ENCODE data around the gene RIT2. TPM values are rescaled to one million over a fixed set of nuclear protein-coding genes. Genes with fewer than 3 reads are reported as not detected.

RIT2 gene
- total RNA-seq, 1 experiment from 2014 or later = 1.5 TPM

DNA sequence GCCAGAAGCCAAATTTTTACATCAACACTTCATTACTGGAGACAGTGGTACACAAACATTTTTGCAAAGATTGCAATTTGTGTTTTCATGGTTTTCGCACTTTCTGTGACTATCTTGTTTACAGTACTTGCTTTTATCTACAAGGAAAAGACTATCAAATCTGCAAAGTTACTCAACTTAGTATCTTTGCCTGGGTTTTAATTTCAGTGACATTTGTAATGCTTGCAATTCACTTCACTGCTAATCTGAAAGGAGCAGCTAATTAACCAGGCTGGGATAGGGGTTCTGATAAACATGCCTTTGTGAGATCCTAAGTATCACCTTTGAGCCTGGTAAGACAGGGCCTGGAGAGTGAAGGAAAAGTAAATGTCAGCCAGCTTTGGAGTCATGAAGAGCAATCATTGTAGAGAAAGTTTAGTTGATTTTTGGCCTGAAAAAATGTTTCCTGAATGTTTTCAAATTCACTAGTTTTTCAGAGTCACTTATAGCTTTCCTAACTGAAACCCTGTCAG, 194.2 kb downstream of the RIT2 start:
- H3K27me3 Mint-ChIP-seq (ENCODE audit: low read depth) = no peaks in the 10 kb centered on the region
- peak; percentile 74 for ATAC-seq
- DNase-seq (ENCODE audit: low spot score) = no peak
- no peaks in the 10 kb centered on the region for H3K9me3 Mint-ChIP-seq
- no peak overlapping the region for H3K4me3 Mint-ChIP-seq
- H3K4me1 Mint-ChIP-seq = peaks cover 18% of the 10 kb centered on the region
- CTCF ChIA-PET = no interaction called here
- TF ChIP-seq MXD4 (CRISPR knock-in tag; IDR thresholded peaks at IDR 0.05; ENCODE audit: borderline replicate concordance) (no peak), OVOL2 (CRISPR knock-in tag; IDR thresholded peaks at IDR 0.05; ENCODE audit: borderline replicate concordance) (no peak), ZNF219 (CRISPR knock-in tag; IDR thresholded peaks at IDR 0.05; ENCODE audit: borderline replicate concordance) (no peak), TCF7 (CRISPR knock-in tag; IDR thresholded peaks at IDR 0.05; ENCODE audit: low read depth) (no peak), ZNF671 (CRISPR knock-in tag; IDR thresholded peaks at IDR 0.05) (no peak), PRRX2 (CRISPR knock-in tag; IDR thresholded peaks at IDR 0.05) (no peak), NR1H2 (CRISPR knock-in tag; IDR thresholded peaks at IDR 0.05) (no peak), TP53 (CRISPR knock-in tag; IDR thresholded peaks at IDR 0.05) (no peak)
- TF ChIP-seq, protein P1, sequence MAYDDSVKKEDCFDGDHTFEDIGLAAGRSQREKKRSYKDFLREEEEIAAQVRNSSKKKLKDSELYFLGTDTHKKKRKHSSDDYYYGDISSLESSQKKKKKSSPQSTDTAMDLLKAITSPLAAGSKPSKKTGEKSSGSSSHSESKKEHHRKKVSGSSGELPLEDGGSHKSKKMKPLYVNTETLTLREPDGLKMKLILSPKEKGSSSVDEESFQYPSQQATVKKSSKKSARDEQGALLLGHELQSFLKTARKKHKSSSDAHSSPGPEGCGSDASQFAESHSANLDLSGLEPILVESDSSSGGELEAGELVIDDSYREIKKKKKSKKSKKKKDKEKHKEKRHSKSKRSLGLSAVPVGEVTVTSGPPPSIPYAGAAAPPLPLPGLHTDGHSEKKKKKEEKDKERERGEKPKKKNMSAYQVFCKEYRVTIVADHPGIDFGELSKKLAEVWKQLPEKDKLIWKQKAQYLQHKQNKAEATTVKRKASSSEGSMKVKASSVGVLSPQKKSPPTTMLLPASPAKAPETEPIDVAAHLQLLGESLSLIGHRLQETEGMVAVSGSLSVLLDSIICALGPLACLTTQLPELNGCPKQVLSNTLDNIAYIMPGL (CRISPR knock-in tag; IDR thresholded peaks at IDR 0.05) = no peak
- TF ChIP-seq, protein P2, sequence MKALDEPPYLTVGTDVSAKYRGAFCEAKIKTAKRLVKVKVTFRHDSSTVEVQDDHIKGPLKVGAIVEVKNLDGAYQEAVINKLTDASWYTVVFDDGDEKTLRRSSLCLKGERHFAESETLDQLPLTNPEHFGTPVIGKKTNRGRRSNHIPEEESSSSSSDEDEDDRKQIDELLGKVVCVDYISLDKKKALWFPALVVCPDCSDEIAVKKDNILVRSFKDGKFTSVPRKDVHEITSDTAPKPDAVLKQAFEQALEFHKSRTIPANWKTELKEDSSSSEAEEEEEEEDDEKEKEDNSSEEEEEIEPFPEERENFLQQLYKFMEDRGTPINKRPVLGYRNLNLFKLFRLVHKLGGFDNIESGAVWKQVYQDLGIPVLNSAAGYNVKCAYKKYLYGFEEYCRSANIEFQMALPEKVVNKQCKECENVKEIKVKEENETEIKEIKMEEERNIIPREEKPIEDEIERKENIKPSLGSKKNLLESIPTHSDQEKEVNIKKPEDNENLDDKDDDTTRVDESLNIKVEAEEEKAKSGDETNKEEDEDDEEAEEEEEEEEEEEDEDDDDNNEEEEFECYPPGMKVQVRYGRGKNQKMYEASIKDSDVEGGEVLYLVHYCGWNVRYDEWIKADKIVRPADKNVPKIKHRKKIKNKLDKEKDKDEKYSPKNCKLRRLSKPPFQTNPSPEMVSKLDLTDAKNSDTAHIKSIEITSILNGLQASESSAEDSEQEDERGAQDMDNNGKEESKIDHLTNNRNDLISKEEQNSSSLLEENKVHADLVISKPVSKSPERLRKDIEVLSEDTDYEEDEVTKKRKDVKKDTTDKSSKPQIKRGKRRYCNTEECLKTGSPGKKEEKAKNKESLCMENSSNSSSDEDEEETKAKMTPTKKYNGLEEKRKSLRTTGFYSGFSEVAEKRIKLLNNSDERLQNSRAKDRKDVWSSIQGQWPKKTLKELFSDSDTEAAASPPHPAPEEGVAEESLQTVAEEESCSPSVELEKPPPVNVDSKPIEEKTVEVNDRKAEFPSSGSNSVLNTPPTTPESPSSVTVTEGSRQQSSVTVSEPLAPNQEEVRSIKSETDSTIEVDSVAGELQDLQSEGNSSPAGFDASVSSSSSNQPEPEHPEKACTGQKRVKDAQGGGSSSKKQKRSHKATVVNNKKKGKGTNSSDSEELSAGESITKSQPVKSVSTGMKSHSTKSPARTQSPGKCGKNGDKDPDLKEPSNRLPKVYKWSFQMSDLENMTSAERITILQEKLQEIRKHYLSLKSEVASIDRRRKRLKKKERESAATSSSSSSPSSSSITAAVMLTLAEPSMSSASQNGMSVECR (CRISPR knock-in tag; IDR thresholded peaks at IDR 0.05; ENCODE audit: borderline replicate concordance) = no peak
- POLR2A ChIA-PET = no interaction called here
- no peaks in the 10 kb centered on the region for H3K36me3 Mint-ChIP-seq
- H3K27ac Mint-ChIP-seq = peak overlapping the region; percentile 12

DNA sequence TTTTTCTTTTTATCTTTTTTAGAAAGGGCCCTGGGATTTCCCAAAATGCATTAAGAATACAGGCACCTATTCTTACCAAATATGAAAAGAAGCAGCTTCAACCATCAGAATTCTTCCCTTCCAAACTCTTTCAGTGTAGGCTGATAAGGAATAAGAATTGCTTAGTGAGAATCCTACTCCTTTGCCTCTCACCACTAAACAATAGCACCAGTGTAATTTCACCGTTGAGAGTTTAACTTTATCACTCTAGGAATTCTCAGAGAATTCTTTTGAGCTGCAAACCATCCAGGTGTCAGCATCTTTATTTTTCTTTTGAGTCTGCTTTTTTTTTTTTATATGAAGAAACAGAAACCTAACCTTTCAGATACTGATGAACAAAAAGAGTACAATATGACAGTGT, 194.9 kb downstream of the RIT2 start:
- no peak overlapping the region for H3K4me3 Mint-ChIP-seq
- ATAC-seq = 0 out of 2 replicates have a peak, but pooled peaks have one; percentile 32

More for the DNA sequence above, 194.9 kb downstream of the RIT2 start:
- Mint-ChIP-seq H3K36me3 (no peaks in the 10 kb centered on the region), H3K27me3 (ENCODE audit: low read depth) (no peaks in the 10 kb centered on the region), H3K27ac (no peak overlapping the region; the same call in 1 of the 2 replicates), H3K9me3 (no peaks in the 10 kb centered on the region), H3K4me1 (peaks cover 18% of the 10 kb centered on the region)
- POLR2A ChIA-PET = no interaction called here
- no peak for DNase-seq (ENCODE audit: low spot score)
- CTCF ChIA-PET = interaction anchor here (1.8 kb wide), 1 partner anchor 324 kb away, joined by 6 read pairs; no protein-coding TSS in a partner anchor
- no peak for TF ChIP-seq JUN (CRISPR knock-in tag; IDR thresholded peaks at IDR 0.05)
- no peak for TF ChIP-seq FOXJ3 (CRISPR knock-in tag; IDR thresholded peaks at IDR 0.05; ENCODE audit: borderline replicate concordance)
- TF ChIP-seq TCF7 (CRISPR knock-in tag; IDR thresholded peaks at IDR 0.05; ENCODE audit: low read depth) = no peak
- TF ChIP-seq NR1H2 (CRISPR knock-in tag; IDR thresholded peaks at IDR 0.05) = no peak
- TF ChIP-seq, protein P3, sequence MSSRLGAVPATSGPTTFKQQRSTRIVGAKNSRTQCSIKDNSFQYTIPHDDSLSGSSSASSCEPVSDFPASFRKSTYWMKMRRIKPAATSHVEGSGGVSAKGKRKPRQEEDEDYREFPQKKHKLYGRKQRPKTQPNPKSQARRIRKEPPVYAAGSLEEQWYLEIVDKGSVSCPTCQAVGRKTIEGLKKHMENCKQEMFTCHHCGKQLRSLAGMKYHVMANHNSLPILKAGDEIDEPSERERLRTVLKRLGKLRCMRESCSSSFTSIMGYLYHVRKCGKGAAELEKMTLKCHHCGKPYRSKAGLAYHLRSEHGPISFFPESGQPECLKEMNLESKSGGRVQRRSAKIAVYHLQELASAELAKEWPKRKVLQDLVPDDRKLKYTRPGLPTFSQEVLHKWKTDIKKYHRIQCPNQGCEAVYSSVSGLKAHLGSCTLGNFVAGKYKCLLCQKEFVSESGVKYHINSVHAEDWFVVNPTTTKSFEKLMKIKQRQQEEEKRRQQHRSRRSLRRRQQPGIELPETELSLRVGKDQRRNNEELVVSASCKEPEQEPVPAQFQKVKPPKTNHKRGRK (CRISPR knock-in tag; IDR thresholded peaks at IDR 0.05; ENCODE audit: borderline replicate concordance) = no peak
- TF ChIP-seq FOXK1 (CRISPR knock-in tag; IDR thresholded peaks at IDR 0.05) = no peak
- TF ChIP-seq, protein P4, sequence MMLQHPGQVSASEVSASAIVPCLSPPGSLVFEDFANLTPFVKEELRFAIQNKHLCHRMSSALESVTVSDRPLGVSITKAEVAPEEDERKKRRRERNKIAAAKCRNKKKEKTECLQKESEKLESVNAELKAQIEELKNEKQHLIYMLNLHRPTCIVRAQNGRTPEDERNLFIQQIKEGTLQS (CRISPR knock-in tag; conservative IDR thresholded peaks at IDR 0.05) = no peak
- no peak for TF ChIP-seq FOXP1 (CRISPR knock-in tag; IDR thresholded peaks at IDR 0.05; ENCODE audit: borderline replicate concordance)
- no peak for TF ChIP-seq NR3C1 (CRISPR knock-in tag; conservative IDR thresholded peaks at IDR 0.05; ENCODE audit: low read depth)
- TF ChIP-seq, protein P5, sequence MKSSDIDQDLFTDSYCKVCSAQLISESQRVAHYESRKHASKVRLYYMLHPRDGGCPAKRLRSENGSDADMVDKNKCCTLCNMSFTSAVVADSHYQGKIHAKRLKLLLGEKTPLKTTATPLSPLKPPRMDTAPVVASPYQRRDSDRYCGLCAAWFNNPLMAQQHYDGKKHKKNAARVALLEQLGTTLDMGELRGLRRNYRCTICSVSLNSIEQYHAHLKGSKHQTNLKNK (CRISPR knock-in tag; IDR thresholded peaks at IDR 0.05) = no peak
- no peak for TF ChIP-seq CBFB (CRISPR knock-in tag; IDR thresholded peaks at IDR 0.05; ENCODE audit: low read depth)
- no peak for TF ChIP-seq RELA (CRISPR knock-in tag; IDR thresholded peaks at IDR 0.05; ENCODE audit: borderline replicate concordance)
- TF ChIP-seq, protein P6, sequence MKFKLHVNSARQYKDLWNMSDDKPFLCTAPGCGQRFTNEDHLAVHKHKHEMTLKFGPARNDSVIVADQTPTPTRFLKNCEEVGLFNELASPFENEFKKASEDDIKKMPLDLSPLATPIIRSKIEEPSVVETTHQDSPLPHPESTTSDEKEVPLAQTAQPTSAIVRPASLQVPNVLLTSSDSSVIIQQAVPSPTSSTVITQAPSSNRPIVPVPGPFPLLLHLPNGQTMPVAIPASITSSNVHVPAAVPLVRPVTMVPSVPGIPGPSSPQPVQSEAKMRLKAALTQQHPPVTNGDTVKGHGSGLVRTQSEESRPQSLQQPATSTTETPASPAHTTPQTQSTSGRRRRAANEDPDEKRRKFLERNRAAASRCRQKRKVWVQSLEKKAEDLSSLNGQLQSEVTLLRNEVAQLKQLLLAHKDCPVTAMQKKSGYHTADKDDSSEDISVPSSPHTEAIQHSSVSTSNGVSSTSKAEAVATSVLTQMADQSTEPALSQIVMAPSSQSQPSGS (CRISPR knock-in tag; IDR thresholded peaks at IDR 0.05; ENCODE audit: borderline replicate concordance, low read depth) = no peak

All from WTC11 (cell line).